A673 (cell line): ENCODE data around the gene HLA-DQB2.
"Not testable (repeated sequence)": the region's sequence is repeated elsewhere in the genome, so short reads cannot be mapped to it uniquely, and the experiment has no call there.

ENCODE experiments used
- CTCF ChIP-seq: fragments of 300-800, 200-600 bp; sonication (generic); conservative IDR thresholded peaks from 2 replicates; pipeline ENCODE4 v1.5.1; 2017; ENCODE audit warnings: low read depth, mild to moderate bottlenecking, antibody characterized with exemption, low read length, moderate library complexity, mixed read lengths
- EZH2 ChIP-seq: fragments of 200-600 bp; sonication (generic); IDR thresholded peaks from 2 replicates; pipeline ENCODE4 v1.6.1; 2017; ENCODE audit warnings: borderline replicate concordance, low read depth, mild to moderate bottlenecking, mixed read lengths, antibody characterized with exemption, low read length; ENCODE audit not compliant: poor library complexity, severe bottlenecking

- not testable (repeated sequence) for TF ChIP-seq CTCF, EZH2
These were observed 17.7 kb downstream of the HLA-DQB2 start for GRCh38 chr6:32745649-32746048.
